Endodermal cell (in vitro differentiated cells): ENCODE data around the gene ACTR3. TPM values are rescaled to one million over a fixed set of nuclear protein-coding genes. Genes with fewer than 3 reads are reported as not detected.
A peak's percentile ranks its signal among the peaks of the same experiment; 100 is the strongest.

Source experiments
- DNase-seq: peaks from one replicate; pipeline ENCODE4 v3.0.0-alpha.2; 2017
- H3K27ac ChIP-seq: 2 replicates; pipeline ENCODE4 v1.5.1; 2013; ENCODE audit warnings: mild to moderate bottlenecking, low read depth, low read length, moderate library complexity
- H3K27me3 ChIP-seq: 2 replicates; pipeline ENCODE4 v1.6.1; 2013; ENCODE audit warnings: mild to moderate bottlenecking, low read length, moderate library complexity; ENCODE audit not compliant: insufficient read depth, control insufficient read depth, poor library complexity, severe bottlenecking
- H3K36me3 ChIP-seq: 2 replicates; pipeline ENCODE4 v1.7.0; 2013; ENCODE audit warnings: mild to moderate bottlenecking, low read length, moderate library complexity; ENCODE audit not compliant: control insufficient read depth, insufficient read depth
- H3K4me1 ChIP-seq: one replicate; pipeline ENCODE4 v1.7.0; 2013; ENCODE audit warnings: low read length; ENCODE audit not compliant: control insufficient read depth, insufficient read depth
- H3K4me3 ChIP-seq: 2 replicates; pipeline ENCODE4 v1.5.1; 2013; ENCODE audit warnings: mild to moderate bottlenecking, low read length, moderate library complexity
- H3K9ac ChIP-seq: 2 replicates; pipeline ENCODE4 v1.6.1; 2013; ENCODE audit warnings: mild to moderate bottlenecking, low read length, moderate library complexity; ENCODE audit not compliant: poor library complexity, severe bottlenecking; ENCODE audit errors: extremely low read depth
- H3K9me3 ChIP-seq: 2 replicates; pipeline ENCODE4 v1.6.1; 2013; ENCODE audit warnings: mild to moderate bottlenecking, low read length, moderate library complexity; ENCODE audit not compliant: control insufficient read depth
- H3K27ac Mint-ChIP-seq: 2 replicates; pipeline ENCODE4 v1.8.0; 2020; ENCODE audit warnings: mixed read lengths
- H3K27me3 Mint-ChIP-seq: 2 replicates; pipeline ENCODE4 v1.8.0; 2021; ENCODE audit warnings: mild to moderate bottlenecking, mixed read lengths; ENCODE audit not compliant: insufficient read depth
- H3K36me3 Mint-ChIP-seq: 2 replicates; pipeline ENCODE4 v1.8.0; 2020; ENCODE audit warnings: low read depth, mixed read lengths
- H3K4me1 Mint-ChIP-seq: 2 replicates; pipeline ENCODE4 v1.8.0; 2020; ENCODE audit warnings: mixed read lengths
- H3K4me3 Mint-ChIP-seq: 2 replicates; pipeline ENCODE4 v1.8.0; 2020; ENCODE audit warnings: mild to moderate bottlenecking, moderate library complexity, mixed read lengths
- H3K9me3 Mint-ChIP-seq: 2 replicates; pipeline ENCODE4 v1.8.0; 2020; ENCODE audit warnings: mild to moderate bottlenecking, mixed read lengths
- CTCF ChIP-seq: fragments of 200-600 bp; sonication (generic); conservative IDR thresholded peaks from 2 replicates; pipeline ENCODE4 v1.5.0; 2021; ENCODE audit warnings: antibody characterized with exemption, mild to moderate bottlenecking
- WGBS, 2 experiments: methylation state at CpG; one replicate each; pipeline versions ENCODE4 v1.1.5 to v1.1.7; 2013; ENCODE audit warnings: missing lambda C conversion rate in 2 of 2, mixed read lengths in 1 of 2; ENCODE audit not compliant: insufficient coverage in 1 of 2, insufficient read length in 1 of 2; 5-methylcytosine and 5-hydroxymethylcytosine counted together
- total RNA-seq, 2 donors: library from RNA; stranded (reverse); fragmentation: NEBNext Ultra II Directional in 1 of 2; extraction: Animal tissue kit (Norgen Biotek cat#: 25700) in 1 of 2; gene quantifications; 2 replicates in 1 of 2; 3 replicates in 1 of 2; pipeline ENCODE4 v1.2.1, GENCODE V29; 2021

ACTR3 gene
- total RNA-seq, 2 donors from 2014 or later, result 168 to 192 TPM

- WGBS, 2 experiments, result 0% methylated on average over 18 to 57 of the region's 57 CpGs
- Histone ChIP-seq H3K4me1 (peaks cover 4% of the 10 kb centered on the region), H3K4me3 (peak overlapping the region; percentile 92), H3K27ac (peak overlapping the region; percentile 86), H3K9ac (peak overlapping the region; percentile 59), H3K9me3 (no peaks in the 10 kb centered on the region), H3K27me3 (no peaks in the 10 kb centered on the region), H3K36me3 (peaks cover 34% of the 10 kb centered on the region)
- H3K36me3 Mint-ChIP-seq, result peaks cover 7% of the 10 kb centered on the region
- peak overlapping the region; percentile 91 for H3K4me3 Mint-ChIP-seq
- H3K27ac Mint-ChIP-seq, result peak overlapping the region; percentile 94
- DNase-seq, result peak; percentile 79
- no peak for TF ChIP-seq CTCF
- no peaks in the 10 kb centered on the region for H3K27me3 Mint-ChIP-seq
- no peaks in the 10 kb centered on the region for H3K9me3 Mint-ChIP-seq
- peaks cover 54% of the 10 kb centered on the region for H3K4me1 Mint-ChIP-seq
Measured at GRCh38 chr2:113890253-113891235, 655 bp downstream of the ACTR3 start.

GRCh38 chr2:113891265-113891959 lies 1.5 kb downstream of the ACTR3 start:
- H3K36me3 ChIP-seq, result peaks cover 38% of the 10 kb centered on the region
- H3K4me3 Mint-ChIP-seq, result peak overlapping the region; percentile 91
- no peaks in the 10 kb centered on the region for H3K27me3 ChIP-seq
- no peak for DNase-seq
- H3K9me3 ChIP-seq, result no peaks in the 10 kb centered on the region
- H3K27ac Mint-ChIP-seq, result peak overlapping the region; percentile 94
- H3K36me3 Mint-ChIP-seq, result peaks cover 7% of the 10 kb centered on the region
- H3K4me1 Mint-ChIP-seq, result peaks cover 61% of the 10 kb centered on the region
- peak overlapping the region; percentile 92 for H3K4me3 ChIP-seq
- TF ChIP-seq CTCF, result no peak
- H3K9ac ChIP-seq, result peak overlapping the region; percentile 59
- H3K27me3 Mint-ChIP-seq, result no peaks in the 10 kb centered on the region
- no peaks in the 10 kb centered on the region for H3K9me3 Mint-ChIP-seq
- 5 to 11% methylated on average over 3 to 5 of the region's 5 CpGs for WGBS, 2 experiments
- H3K4me1 ChIP-seq, result peaks cover 4% of the 10 kb centered on the region
- no peak overlapping the region for H3K27ac ChIP-seq

- H3K4me3 Mint-ChIP-seq, result peak overlapping the region; percentile 91
- DNase-seq, result no peak
- H3K9me3 Mint-ChIP-seq, result no peaks in the 10 kb centered on the region
- H3K9ac ChIP-seq, result peak overlapping the region; percentile 59
- WGBS, 2 experiments, result 66 to 78% methylated on average over 2 to 5 of the region's 6 CpGs
- H3K27me3 ChIP-seq, result no peaks in the 10 kb centered on the region
- H3K4me1 ChIP-seq, result peaks cover 4% of the 10 kb centered on the region
- H3K4me1 Mint-ChIP-seq, result peaks cover 67% of the 10 kb centered on the region
- H3K27ac ChIP-seq, result no peak overlapping the region
- no peak overlapping the region for H3K27ac Mint-ChIP-seq
- peaks cover 7% of the 10 kb centered on the region for H3K36me3 Mint-ChIP-seq
- H3K9me3 ChIP-seq, result no peaks in the 10 kb centered on the region
- peak overlapping the region; percentile 92 for H3K4me3 ChIP-seq
- peaks cover 37% of the 10 kb centered on the region for H3K36me3 ChIP-seq
- no peaks in the 10 kb centered on the region for H3K27me3 Mint-ChIP-seq
- TF ChIP-seq CTCF, result no peak
Measured at GRCh38 chr2:113892004-113892710, 2.3 kb downstream of the ACTR3 start.
